Measurements from ENCODE around the gene ANKRD27.
"Not testable (repeated sequence)": the region's sequence is repeated elsewhere in the genome, so short reads cannot be mapped to it uniquely, and the experiment has no call there.

ANKRD27 gene

DNA sequence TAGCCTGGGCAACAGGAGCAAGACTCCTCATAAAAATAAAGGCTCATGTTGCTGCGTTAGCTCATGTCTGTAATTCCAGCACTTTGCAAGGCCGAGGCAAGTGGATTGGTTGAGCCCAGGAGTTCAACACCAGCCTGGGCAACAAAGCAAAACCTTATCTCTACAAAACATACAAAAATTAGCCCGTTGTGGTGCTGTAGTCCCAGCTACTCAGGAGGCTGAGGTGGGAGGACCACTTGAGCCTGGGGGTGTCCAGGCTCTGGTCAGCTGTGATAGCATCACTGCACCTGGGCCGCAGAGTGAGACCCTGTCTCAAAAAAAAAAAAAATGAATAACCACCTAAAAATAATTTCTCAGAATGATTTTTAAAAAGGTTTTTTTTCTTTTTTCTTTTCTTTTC is 12.7 kb upstream of the ANKRD27 start:
- FAIRE-seq, result no peak

DNA sequence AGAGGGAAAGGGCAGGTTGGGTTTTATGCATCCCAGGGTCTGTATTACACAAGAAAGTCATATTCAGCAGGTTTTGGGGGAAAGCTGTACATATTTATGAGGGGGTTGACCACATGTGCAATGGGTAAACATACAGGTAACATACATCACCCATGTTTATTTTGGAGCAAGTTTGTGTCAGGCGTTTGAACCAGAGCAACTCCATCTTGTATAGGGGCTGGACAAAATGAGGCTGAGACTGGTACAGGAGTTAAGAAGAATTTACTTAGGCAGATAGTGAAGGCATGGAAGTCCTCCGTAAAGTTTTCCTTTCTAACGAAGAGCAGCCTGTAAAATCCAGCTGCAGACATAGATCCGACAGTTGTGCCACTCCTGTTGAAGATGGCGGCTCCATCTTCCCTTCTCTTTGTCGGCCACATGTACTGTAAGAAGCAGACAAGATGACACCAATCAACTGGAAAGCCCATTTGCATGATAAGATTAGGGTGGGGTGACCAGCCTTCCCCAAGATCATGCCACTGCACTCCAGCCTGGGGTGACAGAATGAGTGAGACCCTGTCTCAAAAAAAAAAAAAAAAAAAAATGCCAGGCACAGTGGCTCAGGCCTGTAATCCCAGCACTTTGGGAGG is 12.0 kb upstream of the ANKRD27 start:
- no peak for FAIRE-seq

DNA sequence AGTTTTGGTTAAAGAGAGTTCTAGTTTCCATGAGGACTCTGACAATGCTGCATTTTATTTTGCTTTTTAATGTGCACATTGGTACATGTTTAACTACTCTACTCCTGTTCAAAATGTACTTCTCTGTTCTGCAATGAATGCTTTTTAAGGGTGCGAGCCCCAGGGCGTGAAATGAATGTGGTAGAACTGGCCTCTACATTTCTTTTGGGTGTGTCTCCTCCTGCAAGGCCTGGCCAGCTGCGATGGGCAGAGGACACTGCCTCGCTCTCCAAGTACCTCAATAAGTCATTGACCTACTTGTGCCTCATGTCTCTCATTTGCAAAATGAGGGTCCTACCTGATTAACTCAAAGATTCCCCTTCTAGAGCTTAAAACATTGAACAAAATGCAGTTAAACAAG is 7.3 kb upstream of the ANKRD27 start:
- FAIRE-seq, result no peak

GRCh38 chr19:32680986-32681385 is 6.0 kb upstream of the ANKRD27 start:
- no peak for FAIRE-seq

DNA sequence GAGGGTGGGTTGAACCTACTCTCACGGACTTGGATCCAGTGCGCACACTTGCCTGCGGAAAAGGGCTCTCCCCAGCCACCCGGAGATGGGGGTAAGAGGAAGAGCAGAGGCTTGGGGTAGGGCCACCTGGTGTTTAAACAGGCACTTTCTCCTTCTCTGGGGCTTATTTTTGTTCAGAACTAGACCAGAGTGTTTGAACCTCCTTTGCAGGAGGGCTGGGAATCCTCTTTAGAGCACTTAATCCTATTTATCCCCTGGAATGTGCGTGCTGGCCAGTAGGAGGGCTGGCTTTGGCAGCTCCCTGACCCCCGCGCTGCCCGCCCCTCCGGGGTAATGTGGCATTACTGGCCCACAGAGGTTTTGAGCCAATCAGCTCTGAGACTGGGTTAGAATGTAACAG is 2.7 kb upstream of the ANKRD27 start:
- no peak for FAIRE-seq

DNA sequence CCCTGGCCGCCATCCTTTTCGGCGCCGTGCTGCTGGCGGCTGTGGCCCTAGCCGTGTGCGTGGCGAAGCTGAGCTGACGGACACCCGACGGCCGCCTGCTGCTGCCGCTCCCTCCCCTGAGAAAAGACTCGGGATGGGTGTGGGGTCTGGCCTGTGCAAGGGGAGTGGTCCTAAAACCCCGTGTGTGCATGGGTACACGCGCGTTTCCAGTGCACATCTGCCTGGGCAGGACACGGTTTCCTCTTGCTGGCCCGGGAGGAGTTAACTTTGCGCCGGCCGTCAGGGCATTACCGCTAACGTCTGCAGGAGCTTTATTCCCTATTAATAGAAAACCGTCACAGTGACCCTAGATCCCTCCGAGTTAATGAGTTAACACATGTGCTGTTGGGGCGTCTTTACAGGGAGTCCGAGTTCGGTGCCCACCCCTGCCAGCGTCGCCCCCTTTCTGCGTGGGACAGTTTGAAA is 1.9 kb upstream of the ANKRD27 start:
- no peak for FAIRE-seq

- no peak for FAIRE-seq
Measured at GRCh38 chr19:32676186-32676894, 1.4 kb upstream of the ANKRD27 start.

DNA sequence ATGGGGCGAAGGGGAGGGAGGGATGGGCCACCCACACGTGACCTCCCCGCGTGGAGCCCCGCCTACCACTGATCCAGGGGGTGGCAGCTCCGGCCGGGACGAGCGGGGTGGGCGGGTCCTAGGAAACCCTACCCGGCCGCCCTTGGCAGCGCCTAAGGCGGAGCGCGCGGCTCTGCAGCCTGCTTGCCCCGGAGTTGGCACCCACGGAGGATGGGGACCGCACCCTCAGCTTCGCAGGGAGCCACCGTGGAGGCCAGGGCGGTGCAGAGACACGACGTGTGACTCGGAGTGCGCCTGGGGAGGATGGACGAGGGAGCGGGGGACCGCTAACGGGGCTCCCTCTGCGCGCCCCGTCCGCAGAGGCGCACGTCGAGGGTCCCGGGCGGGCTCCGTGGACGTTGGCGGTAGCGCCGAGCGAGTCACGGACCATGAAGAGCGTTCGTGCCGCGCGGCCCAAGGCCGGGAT is 773 bp upstream of the ANKRD27 start, which contains the start of gene RGS9BP:
Gene RGS9BP (plus strand): TSS at position 129 of the 466 bp plus-strand sequence. CDS start 416 bp downstream, outside the sequence.
- FAIRE-seq, result no peak

DNA sequence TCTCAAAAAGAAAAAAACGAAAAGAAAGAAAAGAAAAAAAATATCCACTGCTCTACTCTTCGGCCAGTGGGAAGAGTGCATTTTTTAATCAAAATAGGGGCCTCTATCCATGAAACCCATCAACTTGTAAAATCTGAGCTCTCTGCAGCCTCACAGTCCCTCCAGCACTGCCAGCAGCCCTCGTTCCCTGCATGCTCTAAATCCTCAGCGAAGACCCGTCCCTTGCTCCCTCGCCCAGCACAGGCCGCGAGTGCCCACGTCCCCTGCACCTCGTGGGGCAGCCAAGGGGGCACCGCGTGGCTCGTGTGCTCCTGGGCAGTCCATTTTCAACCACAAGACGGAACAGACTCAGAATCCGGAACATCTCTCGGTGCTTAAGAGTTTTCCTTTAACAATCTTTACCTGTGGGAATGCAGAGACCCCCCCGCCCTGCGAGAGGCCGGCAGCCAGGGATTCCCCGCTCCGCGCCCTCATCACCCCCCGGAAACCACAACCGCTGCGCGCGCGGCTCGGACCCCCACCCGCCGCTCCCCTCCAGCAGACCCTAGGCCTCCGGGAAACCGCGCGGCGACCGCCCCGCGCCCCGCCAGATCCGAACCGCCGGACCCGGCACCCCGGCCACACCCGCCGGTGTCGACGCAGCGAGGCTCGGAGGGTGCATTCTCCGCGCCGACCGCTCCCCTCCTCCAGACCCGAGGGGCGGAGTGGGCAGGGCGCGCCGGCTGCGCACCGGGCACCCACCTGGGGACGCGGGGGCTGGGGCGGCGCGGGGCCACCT is 638 bp downstream of the ANKRD27 start:
- no peak for FAIRE-seq

- no peak for FAIRE-seq
Measured at GRCh38 chr19:32673573-32673972, 1.4 kb downstream of the ANKRD27 start.

DNA sequence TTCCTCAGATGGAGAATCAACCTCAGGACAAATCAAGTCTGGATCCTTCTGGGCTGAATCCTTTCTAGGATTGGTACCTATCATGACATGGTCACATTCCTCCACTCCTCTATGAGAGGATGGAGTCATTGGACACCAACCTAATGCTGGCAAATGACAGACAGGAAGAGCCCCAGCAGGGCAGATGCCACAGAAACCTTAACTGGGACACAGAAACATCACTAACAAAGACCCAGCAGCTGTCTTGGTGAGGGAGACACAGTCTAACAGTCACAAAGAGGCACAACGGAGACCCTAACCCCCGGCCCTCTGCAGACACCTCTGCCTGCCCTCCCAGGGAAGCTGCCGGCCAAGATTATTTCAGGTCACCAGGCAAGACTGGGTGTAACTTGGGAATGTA is 2.1 kb downstream of the ANKRD27 start:
- FAIRE-seq, result no peak

DNA sequence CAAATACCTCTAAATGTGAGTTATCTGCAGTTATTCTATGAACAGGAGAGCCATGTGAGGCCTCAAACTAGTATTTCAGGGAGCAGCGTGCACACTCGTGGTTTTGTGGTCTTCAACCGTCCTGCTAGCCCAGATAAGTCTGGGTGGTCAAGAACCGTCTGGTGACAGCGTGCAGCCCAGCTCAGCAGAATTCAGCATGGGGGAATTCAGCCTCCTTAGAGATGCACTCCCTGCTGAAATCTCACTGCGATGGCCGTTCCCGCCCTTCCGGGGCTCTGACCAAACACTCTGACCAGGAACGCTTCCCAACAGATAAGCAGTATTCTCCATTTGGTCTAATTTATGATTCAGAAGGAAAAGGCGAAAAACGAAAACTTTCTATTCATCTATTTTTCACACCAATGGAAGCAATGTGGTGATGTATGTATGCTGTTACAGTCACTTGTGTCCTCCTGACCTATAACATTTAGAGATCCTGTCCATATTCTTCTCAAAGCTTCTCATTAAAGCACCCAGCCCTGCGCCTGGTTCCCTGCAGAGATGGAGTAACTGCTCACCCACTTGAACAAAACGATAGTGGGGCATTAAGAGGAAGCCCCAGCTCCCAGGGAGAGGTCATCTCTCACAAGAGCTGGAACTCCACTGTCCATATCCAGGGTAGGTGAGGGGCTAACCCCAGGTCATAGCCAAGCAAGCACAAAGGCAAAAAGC is 2.9 kb downstream of the ANKRD27 start:
- FAIRE-seq, result no peak

- no peak for FAIRE-seq
Measured at GRCh38 chr19:32669310-32669709, 5.7 kb downstream of the ANKRD27 start.

GRCh38 chr19:32666084-32666483 is 8.9 kb downstream of the ANKRD27 start:
- FAIRE-seq, result no peak

DNA sequence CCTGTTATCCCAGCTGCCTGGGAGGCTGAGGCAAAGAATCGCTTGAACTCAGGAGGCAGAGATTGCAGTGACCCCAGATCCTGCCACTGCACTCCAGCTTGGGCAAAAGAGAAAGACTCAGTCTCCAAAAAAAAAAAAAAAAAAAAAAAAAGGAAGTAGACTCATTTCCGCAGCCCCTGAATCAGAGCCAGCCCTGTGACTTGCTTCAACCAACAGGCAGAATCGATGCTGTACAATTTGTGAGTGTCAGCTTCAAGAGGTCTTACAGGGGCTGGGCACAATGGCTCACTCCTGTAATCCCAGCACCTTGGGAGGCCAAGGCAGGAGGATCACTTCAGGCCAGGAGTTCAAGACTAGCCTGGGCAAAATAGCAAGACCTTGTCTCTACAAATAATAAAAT is 12.8 kb downstream of the ANKRD27 start:
- no peak for FAIRE-seq

- no peak for FAIRE-seq
Measured at GRCh38 chr19:32661318-32661717, 13.7 kb downstream of the ANKRD27 start.

DNA sequence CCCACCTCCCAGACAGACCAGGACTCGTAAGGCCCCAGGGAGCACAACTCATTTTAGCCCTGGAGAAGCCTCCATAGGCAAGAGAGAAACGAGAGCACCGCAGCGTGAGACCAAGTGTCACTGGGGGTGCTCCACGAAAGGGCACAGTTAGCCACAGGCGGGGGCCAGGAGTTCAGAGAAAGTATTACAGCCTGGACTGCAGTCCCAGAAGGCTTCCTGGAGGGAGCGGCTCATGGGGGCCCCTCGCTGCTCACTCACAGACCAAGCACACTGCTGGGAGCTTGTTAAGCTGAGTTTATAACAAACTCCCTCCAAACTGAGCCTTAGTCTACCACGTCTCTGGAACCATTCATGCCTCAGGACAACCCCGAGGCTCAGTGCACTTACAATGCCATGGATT is 16.5 kb downstream of the ANKRD27 start:
- FAIRE-seq, result no peak

DNA sequence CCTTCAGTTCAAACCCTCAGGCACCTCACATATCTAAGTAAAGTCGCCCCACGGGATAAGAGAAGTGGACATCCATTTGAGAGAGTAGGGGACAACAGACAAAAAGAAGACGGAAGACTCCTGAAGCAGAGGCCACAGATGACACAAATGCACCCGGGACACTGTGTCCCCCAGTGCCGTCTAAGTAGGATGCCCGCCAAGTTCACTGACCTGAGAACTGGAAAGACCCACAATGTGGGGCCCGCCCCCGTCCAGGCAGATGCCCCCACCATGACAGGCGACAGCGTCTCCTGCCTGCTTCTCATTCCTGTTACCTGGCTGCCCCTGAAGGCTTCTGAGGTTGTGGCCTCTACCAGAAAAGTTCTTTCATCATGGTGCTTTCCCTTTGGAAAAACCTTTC is 16.9 kb downstream of the ANKRD27 start:
- no peak for FAIRE-seq

DNA sequence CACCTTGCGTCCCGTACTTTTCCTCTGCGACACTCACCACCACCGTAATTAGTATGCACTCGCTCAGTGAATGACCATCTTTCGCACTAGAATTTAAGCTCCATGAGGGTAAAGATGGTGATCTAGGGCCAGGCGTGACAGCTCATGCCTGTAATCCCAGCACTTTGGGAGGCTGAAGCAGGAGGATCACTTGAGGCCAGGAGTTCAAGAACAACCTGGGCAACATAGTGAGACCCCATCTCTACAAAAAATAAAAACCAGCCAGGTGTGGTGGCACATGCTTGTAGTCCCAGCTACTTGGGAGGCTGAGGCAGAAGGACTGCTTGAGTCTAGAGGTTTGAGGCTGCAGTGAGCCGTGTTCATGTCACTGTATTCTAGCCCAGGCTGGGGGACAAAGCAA is 18.6 kb downstream of the ANKRD27 start:
- FAIRE-seq, result not testable (repeated sequence)

DNA sequence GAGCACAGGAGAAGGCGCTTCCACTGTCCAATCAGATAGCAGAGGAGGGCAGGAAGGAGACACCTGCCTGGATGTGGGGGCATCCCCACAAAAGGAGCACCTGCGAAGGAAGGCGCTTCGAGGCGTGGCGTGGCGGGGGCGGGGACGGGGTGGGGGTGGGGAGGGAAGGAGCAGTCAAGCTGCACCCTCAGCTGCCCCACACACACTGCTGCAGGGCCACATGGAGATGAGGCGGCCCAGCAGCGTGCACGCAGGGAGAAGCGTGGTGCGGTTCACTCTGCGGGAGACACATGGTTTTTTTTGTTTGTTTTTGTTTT is 21.4 kb downstream of the ANKRD27 start:
- no peak for FAIRE-seq

DNA sequence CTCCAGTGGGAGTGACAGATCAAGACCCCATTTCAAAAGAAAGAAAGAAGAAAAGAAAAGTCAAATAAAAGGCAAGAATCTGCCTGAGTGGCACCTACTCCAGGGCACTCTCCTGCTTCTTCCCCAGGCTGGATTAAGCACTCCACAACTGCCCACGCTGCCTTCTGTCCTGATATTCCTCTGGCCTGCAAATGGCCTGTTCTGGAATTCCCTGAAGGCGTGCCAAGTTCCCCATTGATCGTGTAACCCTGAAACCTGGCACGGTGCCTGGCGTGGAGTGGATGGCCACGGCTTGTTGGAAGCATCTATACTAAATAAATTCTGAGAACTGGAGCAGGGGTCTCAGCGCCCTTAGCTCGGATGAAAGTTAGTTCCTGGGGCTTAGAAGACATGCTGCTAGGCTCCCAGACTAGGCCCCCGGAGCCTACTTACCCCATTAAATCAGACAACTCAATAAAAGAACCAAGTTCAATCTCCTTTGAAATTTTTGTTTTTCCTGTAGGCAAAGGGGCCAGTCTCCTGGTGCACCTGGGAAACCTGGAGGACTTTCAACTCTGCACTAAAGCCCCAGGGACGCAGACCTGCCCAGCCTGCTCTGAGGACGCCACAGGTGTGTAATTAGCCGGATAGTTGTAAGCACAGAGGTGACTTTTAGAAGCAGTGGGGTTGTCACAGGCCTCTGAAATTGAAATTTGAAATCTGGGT is 21.9 kb downstream of the ANKRD27 start:
- no peak for FAIRE-seq

DNA sequence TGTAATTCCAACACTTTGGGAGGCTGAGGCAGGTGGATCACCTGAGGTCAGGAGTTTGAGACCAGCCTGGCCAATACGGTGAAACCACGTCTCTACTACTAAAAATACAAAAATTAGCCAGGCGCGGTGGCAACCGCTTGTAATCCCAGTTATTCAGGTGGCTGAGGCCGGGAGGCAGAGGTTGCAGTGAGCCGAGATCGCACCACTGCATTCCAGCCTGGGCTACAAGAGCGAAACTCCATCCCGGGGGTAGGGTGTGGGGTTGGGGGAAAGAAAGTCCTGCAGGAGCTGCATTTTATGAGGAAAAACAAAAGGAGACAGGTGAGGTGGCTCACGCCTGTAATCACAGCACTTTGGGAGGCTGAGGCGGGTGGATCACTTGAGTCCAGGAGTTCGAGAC is 22.6 kb downstream of the ANKRD27 start:
- FAIRE-seq, result not testable (repeated sequence)
